HEK293T (cell line): ENCODE data around the gene UTP20.

Experiments
- CTCF ChIA-PET: fragments of 350-600 bp; formaldehyde crosslinking; extraction: SDS; loops from one replicate; lab custom pipeline; 2021; ENCODE audit warnings: antibody characterized with exemption, inconsistent platforms; lab: Yijun Ruan, JAX
- POLR2A ChIA-PET: fragments of 350-600 bp; formaldehyde crosslinking; extraction: SDS; loops from one replicate; lab custom pipeline; 2020; ENCODE audit warnings: antibody characterized with exemption, inconsistent platforms; lab: Yijun Ruan, JAX
- DNase-seq: peaks from one replicate; pipeline ENCODE4 v3.0.0; 2012; ENCODE audit warnings: mixed read lengths; ENCODE audit errors: extremely low spot score
- ARNT ChIP-seq: fragments of 450-650 bp; IDR thresholded peaks from 2 replicates; pipeline ENCODE4 v1.6.1; 2017; ENCODE audit warnings: mild to moderate bottlenecking
- BHLHE40 ChIP-seq: fragments of 450-650 bp; IDR thresholded peaks from 2 replicates; pipeline ENCODE4 v1.6.1; 2016; ENCODE audit warnings: mild to moderate bottlenecking, moderate library complexity, borderline replicate concordance
- CTBP1 ChIP-seq: fragments of 450-650 bp; IDR thresholded peaks from 2 replicates; pipeline ENCODE4 v1.6.1; 2016; ENCODE audit warnings: borderline replicate concordance
- ELF4 ChIP-seq: fragments of 450-650 bp; IDR thresholded peaks from 2 replicates; pipeline ENCODE4 v1.6.1; 2017; ENCODE audit warnings: antibody characterized with exemption
- FOXA1 ChIP-seq: fragments of 450-650 bp; IDR thresholded peaks from 2 replicates; pipeline ENCODE4 v1.6.1; 2016; ENCODE audit warnings: mild to moderate bottlenecking
- FOXK2 ChIP-seq: fragments of 450-650 bp; IDR thresholded peaks from 2 replicates; pipeline ENCODE4 v1.6.1; 2016; ENCODE audit warnings: mild to moderate bottlenecking
- FOXM1 ChIP-seq: fragments of 450-650 bp; IDR thresholded peaks from 2 replicates; pipeline ENCODE4 v1.6.1; 2017; ENCODE audit warnings: mild to moderate bottlenecking, borderline replicate concordance
- HDGF ChIP-seq: fragments of 450-650 bp; IDR thresholded peaks from 2 replicates; pipeline ENCODE4 v1.6.1; 2017; ENCODE audit warnings: antibody characterized with exemption, borderline replicate concordance
- L3MBTL2 ChIP-seq: fragments of 450-650 bp; conservative IDR thresholded peaks from 2 replicates; pipeline ENCODE4 v1.6.1; 2016; ENCODE audit warnings: mild to moderate bottlenecking
- LEF1 ChIP-seq: fragments of 450-650 bp; IDR thresholded peaks from 2 replicates; pipeline ENCODE4 v1.6.1; 2017; ENCODE audit warnings: mild to moderate bottlenecking, borderline replicate concordance
- NFRKB ChIP-seq: fragments of 450-650 bp; IDR thresholded peaks from 2 replicates; pipeline ENCODE4 v1.6.1; 2016; ENCODE audit warnings: mild to moderate bottlenecking, moderate library complexity
- SP1 ChIP-seq: fragments of 450-650 bp; IDR thresholded peaks from 2 replicates; pipeline ENCODE4 v1.6.1; 2017
- SUZ12 ChIP-seq: fragments of 450-650 bp; IDR thresholded peaks from 2 replicates; pipeline ENCODE4 v1.6.1; 2016; ENCODE audit warnings: mild to moderate bottlenecking
- TARDBP ChIP-seq: fragments of 450-650 bp; IDR thresholded peaks from 2 replicates; pipeline ENCODE4 v1.6.1; 2016
- ZNF384 ChIP-seq: fragments of 450-650 bp; IDR thresholded peaks from 2 replicates; pipeline ENCODE4 v1.6.1; 2016
- TF ChIP-seq, protein P1 (sequence below): fragments of 450-650 bp; IDR thresholded peaks from 2 replicates; pipeline ENCODE4 v1.6.1; 2016

The UTP20 gene

GRCh38 chr12:101305226-101305779 lies 25.4 kb downstream of the UTP20 start:
- DNase-seq, result no peak
- ChIA-PET POLR2A (no interaction called here), CTCF (no interaction called here)
- TF ChIP-seq NFRKB (no peak), LEF1 (no peak), TARDBP (no peak), FOXA1 (no peak), BHLHE40 (no peak), ARNT (no peak), CTBP1 (no peak), SP1 (no peak)

DNA sequence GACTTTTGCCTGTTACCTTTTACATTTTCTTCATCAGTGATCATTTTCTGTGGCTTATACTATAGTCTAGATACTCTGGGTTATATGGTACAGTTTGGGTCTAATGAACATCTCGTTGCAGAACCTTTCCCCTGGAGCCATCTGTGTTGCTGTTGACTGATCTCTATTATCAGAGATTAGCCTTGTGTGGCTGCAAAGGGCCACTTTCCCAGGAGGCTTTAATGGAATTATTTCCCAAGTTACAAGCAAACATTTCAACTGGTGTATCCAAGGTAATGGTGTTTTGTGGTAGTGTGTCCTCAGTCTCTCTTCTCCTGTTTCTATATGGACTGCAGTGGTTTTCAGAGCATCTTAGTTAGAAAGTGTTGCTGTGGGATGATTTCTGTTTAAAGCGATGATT lies 25.9 kb downstream of the UTP20 start:
- ChIA-PET POLR2A (no interaction called here), CTCF (no interaction called here)
- no peak for DNase-seq
- TF ChIP-seq HDGF, result no peak
- no peak for TF ChIP-seq CTBP1
- TF ChIP-seq ZNF384, result no peak
- no peak for TF ChIP-seq LEF1
- no peak for TF ChIP-seq SUZ12
- no peak for TF ChIP-seq TARDBP
- no peak for TF ChIP-seq NFRKB
- no peak for TF ChIP-seq ELF4
- no peak for TF ChIP-seq SP1
- no peak for TF ChIP-seq FOXK2
- no peak for TF ChIP-seq BHLHE40
- no peak for TF ChIP-seq L3MBTL2

DNA sequence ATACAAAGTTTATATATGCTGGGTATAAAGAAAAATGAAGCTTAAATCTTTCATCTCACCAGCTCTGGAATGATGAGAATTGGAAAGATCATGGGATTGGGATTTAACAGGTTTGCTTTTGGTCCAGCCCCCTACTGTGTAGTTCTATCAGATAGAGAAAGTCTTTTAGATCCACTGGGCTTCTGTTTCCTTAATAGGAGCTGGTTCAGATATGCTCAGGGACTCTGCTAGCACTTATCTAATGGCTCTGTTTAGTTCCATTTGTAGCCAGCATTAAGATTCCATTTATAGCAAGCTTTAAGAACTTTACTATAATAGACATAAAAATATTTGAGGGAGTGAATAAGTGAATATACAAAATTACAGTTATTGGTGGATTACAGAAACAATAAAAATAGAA lies 42.6 kb downstream of the UTP20 start:
- ChIA-PET CTCF (interaction anchor here (0.6 kb wide), 1 partner anchor 480 kb away, joined by 3 read pairs; no protein-coding TSS in a partner anchor), POLR2A (no interaction called here)
- TF ChIP-seq FOXM1, result no peak
- TF ChIP-seq HDGF, result no peak
- TF ChIP-seq FOXA1, result no peak
- no peak for DNase-seq

GRCh38 chr12:101323255-101323654 lies 43.4 kb downstream of the UTP20 start:
- TF ChIP-seq NFRKB, result no peak
- no peak for TF ChIP-seq FOXM1
- no peak for TF ChIP-seq CTBP1
- no peak for TF ChIP-seq ARNT
- no peak for TF ChIP-seq BHLHE40
- TF ChIP-seq ZNF384, result no peak
- no peak for TF ChIP-seq FOXK2
- TF ChIP-seq, protein P1, sequence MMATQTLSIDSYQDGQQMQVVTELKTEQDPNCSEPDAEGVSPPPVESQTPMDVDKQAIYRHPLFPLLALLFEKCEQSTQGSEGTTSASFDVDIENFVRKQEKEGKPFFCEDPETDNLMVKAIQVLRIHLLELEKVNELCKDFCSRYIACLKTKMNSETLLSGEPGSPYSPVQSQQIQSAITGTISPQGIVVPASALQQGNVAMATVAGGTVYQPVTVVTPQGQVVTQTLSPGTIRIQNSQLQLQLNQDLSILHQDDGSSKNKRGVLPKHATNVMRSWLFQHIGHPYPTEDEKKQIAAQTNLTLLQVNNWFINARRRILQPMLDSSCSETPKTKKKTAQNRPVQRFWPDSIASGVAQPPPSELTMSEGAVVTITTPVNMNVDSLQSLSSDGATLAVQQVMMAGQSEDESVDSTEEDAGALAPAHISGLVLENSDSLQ, result no peak
- TF ChIP-seq SP1, result no peak
- TF ChIP-seq HDGF, result no peak
- no peak for TF ChIP-seq TARDBP
- POLR2A ChIA-PET, result no interaction called here
- CTCF ChIA-PET, result interaction anchor here (0.6 to 1.9 kb wide), 3 partner anchors 8 to 494 kb away, joined by 3 to 11 read pairs (median 5); no protein-coding TSS in a partner anchor
- DNase-seq, result no peak

DNA sequence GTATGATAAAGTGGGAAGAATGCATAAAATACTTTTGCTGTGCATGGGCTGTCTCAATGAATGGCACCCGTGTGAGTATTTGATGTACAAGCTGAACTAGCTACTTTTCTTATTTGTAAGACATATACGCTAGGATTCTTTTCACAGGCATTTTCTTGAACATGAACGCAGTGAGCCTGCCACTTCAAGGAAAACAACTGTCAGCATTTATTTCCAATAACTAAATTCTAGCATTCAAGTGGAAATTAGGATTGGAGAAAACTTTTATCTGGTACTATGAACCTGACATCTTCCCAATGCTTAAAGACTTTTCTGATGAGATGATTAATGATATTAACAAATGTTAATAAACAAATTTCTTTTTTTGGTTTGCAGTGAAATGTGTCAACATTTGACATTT lies 45.7 kb downstream of the UTP20 start:
- CTCF ChIA-PET, result no interaction called here
- no peak for DNase-seq
- POLR2A ChIA-PET, result no interaction called here
- TF ChIP-seq FOXM1 (no peak), L3MBTL2 (no peak), HDGF (no peak), FOXA1 (no peak), BHLHE40 (no peak), ARNT (no peak), ZNF384 (no peak), FOXK2 (no peak), LEF1 (no peak), TARDBP (no peak)

DNA sequence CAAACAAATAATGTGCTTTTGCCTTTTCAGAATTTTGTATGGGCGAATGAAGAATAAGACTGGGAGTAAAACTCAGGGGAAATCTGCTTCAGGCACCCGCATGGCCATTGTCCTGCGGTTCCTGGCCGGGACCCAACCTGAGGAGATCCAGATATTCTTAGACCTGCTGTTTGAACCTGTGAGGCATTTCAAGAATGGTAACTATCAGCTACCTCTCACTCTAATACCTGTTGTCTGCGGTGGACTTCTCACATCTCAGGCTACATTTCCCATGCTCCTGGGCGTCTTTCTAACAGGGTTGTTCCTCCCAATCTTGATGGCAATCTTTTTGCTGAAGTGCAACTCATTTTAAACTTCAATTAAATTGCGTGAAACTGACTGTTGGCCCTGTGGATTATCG lies 47.1 kb downstream of the UTP20 start:
- ChIA-PET POLR2A (no interaction called here), CTCF (no interaction called here)
- TF ChIP-seq BHLHE40 (no peak), SUZ12 (no peak), CTBP1 (no peak), ELF4 (no peak), ZNF384 (no peak), FOXM1 (no peak), TARDBP (no peak), L3MBTL2 (no peak), ARNT (no peak), NFRKB (no peak), LEF1 (no peak)
- TF ChIP-seq, protein P1, result no peak
- DNase-seq, result no peak

- CTCF ChIA-PET, result no interaction called here
- TF ChIP-seq CTBP1, result no peak
- no peak for TF ChIP-seq BHLHE40
- no peak for TF ChIP-seq ZNF384
- TF ChIP-seq FOXM1, result no peak
- TF ChIP-seq HDGF, result no peak
- no peak for TF ChIP-seq NFRKB
- TF ChIP-seq ELF4, result no peak
- no peak for TF ChIP-seq FOXK2
- TF ChIP-seq, protein P1, result no peak
- no peak for TF ChIP-seq FOXA1
- no peak for TF ChIP-seq SP1
- no peak for TF ChIP-seq L3MBTL2
- TF ChIP-seq LEF1, result no peak
- no peak for TF ChIP-seq SUZ12
- TF ChIP-seq ARNT, result no peak
- TF ChIP-seq TARDBP, result no peak
- POLR2A ChIA-PET, result no interaction called here
- DNase-seq, result no peak
Observed at GRCh38 chr12:101327546-101327945, 47.6 kb downstream of the UTP20 start.
